SK-N-SH (cell line): ENCODE measurements around the gene ETV3.

ENCODE experiments used
- CHD2 ChIP-seq: fragments of 150-350 bp; IDR thresholded peaks from 2 replicates; pipeline ENCODE4 v1.6.1; 2018; ENCODE audit warnings: low read length; ENCODE audit not compliant: partially characterized antibody
- EP300 ChIP-seq, 2 experiments: IDR thresholded peaks; 2 replicates each; pipeline versions ENCODE4 v1.4.0 to v1.6.1; 2012; ENCODE audit warnings: borderline replicate concordance in 1 of 2, low read depth in 1 of 2, low read length in 1 of 2
- GATA2 ChIP-seq: sonication (generic); formaldehyde crosslinking; IDR thresholded peaks from 2 replicates; pipeline ENCODE4 v1.5.0; 2020; ENCODE audit warnings: mild to moderate bottlenecking, missing genetic modification reagents
- POLR2AphosphoS5 ChIP-seq: IDR thresholded peaks from 2 replicates; pipeline ENCODE4 v1.6.1; 2012; ENCODE audit warnings: low read depth, low read length
- RCOR1 ChIP-seq: fragments of 150-350 bp; IDR thresholded peaks from 2 replicates; pipeline ENCODE4 v1.6.1; 2017; ENCODE audit warnings: antibody characterized with exemption, low read length
- RFX5 ChIP-seq: IDR thresholded peaks from 2 replicates; pipeline ENCODE4 v1.6.1; 2012; ENCODE audit warnings: mild to moderate bottlenecking, improper control_type of control experiment, low read length
- TAF1 ChIP-seq: IDR thresholded peaks from 2 replicates; pipeline ENCODE4 v1.6.1; 2012; ENCODE audit warnings: low read depth, mild to moderate bottlenecking, low read length, moderate library complexity, borderline replicate concordance
- YY1 ChIP-seq: IDR thresholded peaks from 2 replicates; pipeline ENCODE4 v1.4.0; 2012; ENCODE audit warnings: low read depth, mild to moderate bottlenecking
- TF ChIP-seq, protein P1 (sequence below): fragments of 200-600 bp; sonication (generic); IDR thresholded peaks from 2 replicates; pipeline ENCODE4 v1.6.1; 2017; ENCODE audit warnings: antibody characterized with exemption, mild to moderate bottlenecking, moderate library complexity
- TF ChIP-seq, protein P2 (sequence below): IDR thresholded peaks from 2 replicates; pipeline ENCODE4 v1.6.1; 2012; ENCODE audit warnings: mild to moderate bottlenecking, low read depth, low read length, moderate library complexity
- TF ChIP-seq, protein P3 (sequence below): IDR thresholded peaks from 2 replicates; pipeline ENCODE4 v1.4.0; 2012; ENCODE audit warnings: low read depth, borderline replicate concordance
- TF ChIP-seq, protein P4 (sequence below): fragments of 150-350 bp; IDR thresholded peaks from 2 replicates; pipeline ENCODE4 v1.6.1; 2016; ENCODE audit warnings: mild to moderate bottlenecking, low read depth, low read length
- TF ChIP-seq, protein P5 (sequence below): IDR thresholded peaks from 2 replicates; pipeline ENCODE4 v1.4.0; 2012; ENCODE audit warnings: low read depth

DNA sequence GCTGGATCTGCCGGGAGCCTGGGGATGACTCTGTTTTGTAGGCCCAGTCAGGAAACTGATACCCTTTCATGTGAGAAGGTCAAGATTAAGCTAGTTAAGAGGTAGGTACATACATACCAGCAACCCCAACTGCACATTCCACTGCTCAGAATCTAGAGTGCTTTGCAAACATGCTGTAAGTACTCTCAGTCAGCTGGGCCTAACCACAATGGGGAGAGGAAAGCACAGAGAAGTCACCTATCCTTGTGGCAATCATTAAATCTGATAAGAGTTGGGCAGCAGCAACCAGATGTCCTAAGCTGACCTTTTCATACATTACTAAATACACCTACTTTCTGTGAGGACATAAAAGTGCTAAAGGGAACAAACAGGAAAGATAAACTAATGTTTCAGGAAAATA, 2.5 kb downstream of the ETV3 start:
- TF ChIP-seq, protein P1, sequence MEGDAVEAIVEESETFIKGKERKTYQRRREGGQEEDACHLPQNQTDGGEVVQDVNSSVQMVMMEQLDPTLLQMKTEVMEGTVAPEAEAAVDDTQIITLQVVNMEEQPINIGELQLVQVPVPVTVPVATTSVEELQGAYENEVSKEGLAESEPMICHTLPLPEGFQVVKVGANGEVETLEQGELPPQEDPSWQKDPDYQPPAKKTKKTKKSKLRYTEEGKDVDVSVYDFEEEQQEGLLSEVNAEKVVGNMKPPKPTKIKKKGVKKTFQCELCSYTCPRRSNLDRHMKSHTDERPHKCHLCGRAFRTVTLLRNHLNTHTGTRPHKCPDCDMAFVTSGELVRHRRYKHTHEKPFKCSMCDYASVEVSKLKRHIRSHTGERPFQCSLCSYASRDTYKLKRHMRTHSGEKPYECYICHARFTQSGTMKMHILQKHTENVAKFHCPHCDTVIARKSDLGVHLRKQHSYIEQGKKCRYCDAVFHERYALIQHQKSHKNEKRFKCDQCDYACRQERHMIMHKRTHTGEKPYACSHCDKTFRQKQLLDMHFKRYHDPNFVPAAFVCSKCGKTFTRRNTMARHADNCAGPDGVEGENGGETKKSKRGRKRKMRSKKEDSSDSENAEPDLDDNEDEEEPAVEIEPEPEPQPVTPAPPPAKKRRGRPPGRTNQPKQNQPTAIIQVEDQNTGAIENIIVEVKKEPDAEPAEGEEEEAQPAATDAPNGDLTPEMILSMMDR, result no peak
- TF ChIP-seq, protein P2, sequence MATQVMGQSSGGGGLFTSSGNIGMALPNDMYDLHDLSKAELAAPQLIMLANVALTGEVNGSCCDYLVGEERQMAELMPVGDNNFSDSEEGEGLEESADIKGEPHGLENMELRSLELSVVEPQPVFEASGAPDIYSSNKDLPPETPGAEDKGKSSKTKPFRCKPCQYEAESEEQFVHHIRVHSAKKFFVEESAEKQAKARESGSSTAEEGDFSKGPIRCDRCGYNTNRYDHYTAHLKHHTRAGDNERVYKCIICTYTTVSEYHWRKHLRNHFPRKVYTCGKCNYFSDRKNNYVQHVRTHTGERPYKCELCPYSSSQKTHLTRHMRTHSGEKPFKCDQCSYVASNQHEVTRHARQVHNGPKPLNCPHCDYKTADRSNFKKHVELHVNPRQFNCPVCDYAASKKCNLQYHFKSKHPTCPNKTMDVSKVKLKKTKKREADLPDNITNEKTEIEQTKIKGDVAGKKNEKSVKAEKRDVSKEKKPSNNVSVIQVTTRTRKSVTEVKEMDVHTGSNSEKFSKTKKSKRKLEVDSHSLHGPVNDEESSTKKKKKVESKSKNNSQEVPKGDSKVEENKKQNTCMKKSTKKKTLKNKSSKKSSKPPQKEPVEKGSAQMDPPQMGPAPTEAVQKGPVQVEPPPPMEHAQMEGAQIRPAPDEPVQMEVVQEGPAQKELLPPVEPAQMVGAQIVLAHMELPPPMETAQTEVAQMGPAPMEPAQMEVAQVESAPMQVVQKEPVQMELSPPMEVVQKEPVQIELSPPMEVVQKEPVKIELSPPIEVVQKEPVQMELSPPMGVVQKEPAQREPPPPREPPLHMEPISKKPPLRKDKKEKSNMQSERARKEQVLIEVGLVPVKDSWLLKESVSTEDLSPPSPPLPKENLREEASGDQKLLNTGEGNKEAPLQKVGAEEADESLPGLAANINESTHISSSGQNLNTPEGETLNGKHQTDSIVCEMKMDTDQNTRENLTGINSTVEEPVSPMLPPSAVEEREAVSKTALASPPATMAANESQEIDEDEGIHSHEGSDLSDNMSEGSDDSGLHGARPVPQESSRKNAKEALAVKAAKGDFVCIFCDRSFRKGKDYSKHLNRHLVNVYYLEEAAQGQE, result no peak
- TF ChIP-seq EP300 (IDR thresholded peaks at IDR 0.05; ENCODE audit: borderline replicate concordance in 1 of 2, low read depth in 1 of 2, low read length in 1 of 2) (no peak), POLR2AphosphoS5 (no peak), TAF1 (no peak), GATA2 (CRISPR knock-in tag) (no peak), RCOR1 (no peak), RFX5 (no peak), CHD2 (no peak), YY1 (no peak)
- TF ChIP-seq, protein P3, sequence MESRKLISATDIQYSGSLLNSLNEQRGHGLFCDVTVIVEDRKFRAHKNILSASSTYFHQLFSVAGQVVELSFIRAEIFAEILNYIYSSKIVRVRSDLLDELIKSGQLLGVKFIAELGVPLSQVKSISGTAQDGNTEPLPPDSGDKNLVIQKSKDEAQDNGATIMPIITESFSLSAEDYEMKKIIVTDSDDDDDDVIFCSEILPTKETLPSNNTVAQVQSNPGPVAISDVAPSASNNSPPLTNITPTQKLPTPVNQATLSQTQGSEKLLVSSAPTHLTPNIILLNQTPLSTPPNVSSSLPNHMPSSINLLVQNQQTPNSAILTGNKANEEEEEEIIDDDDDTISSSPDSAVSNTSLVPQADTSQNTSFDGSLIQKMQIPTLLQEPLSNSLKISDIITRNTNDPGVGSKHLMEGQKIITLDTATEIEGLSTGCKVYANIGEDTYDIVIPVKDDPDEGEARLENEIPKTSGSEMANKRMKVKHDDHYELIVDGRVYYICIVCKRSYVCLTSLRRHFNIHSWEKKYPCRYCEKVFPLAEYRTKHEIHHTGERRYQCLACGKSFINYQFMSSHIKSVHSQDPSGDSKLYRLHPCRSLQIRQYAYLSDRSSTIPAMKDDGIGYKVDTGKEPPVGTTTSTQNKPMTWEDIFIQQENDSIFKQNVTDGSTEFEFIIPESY, result no peak
- TF ChIP-seq, protein P4, sequence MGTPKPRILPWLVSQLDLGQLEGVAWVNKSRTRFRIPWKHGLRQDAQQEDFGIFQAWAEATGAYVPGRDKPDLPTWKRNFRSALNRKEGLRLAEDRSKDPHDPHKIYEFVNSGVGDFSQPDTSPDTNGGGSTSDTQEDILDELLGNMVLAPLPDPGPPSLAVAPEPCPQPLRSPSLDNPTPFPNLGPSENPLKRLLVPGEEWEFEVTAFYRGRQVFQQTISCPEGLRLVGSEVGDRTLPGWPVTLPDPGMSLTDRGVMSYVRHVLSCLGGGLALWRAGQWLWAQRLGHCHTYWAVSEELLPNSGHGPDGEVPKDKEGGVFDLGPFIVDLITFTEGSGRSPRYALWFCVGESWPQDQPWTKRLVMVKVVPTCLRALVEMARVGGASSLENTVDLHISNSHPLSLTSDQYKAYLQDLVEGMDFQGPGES, result no peak
- TF ChIP-seq, protein P5, sequence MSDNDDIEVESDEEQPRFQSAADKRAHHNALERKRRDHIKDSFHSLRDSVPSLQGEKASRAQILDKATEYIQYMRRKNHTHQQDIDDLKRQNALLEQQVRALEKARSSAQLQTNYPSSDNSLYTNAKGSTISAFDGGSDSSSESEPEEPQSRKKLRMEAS, result no peak
